Fibroblast of lung (primary cell): ENCODE measurements around the gene BRDT. TPM values are rescaled to one million over a fixed set of nuclear protein-coding genes. Genes with fewer than 3 reads are reported as not detected.

Experiments
- DNase-seq, 2 donors: peaks; one replicate each; pipeline versions ENCODE4 v3.0.0 to v3.0.0-alpha.2; 2010; ENCODE audit warnings: low read depth in 2 of 2
- H2AFZ ChIP-seq: 2 replicates; pipeline ENCODE4 v1.5.1; 2012; ENCODE audit warnings: low read length, control low read depth, inconsistent platforms
- H3K27ac ChIP-seq: 2 replicates; pipeline ENCODE4 v1.5.1; 2011; ENCODE audit warnings: low read length, control low read depth; ENCODE audit not compliant: insufficient read depth
- H3K27me3 ChIP-seq: 2 replicates; pipeline ENCODE4 v1.5.1; 2011; ENCODE audit warnings: mild to moderate bottlenecking, low read length; ENCODE audit not compliant: control insufficient read depth, insufficient read depth
- H3K36me3 ChIP-seq: 2 replicates; pipeline ENCODE4 v1.5.1; 2011; ENCODE audit warnings: low read length; ENCODE audit not compliant: control insufficient read depth, insufficient read depth
- H3K4me1 ChIP-seq: 2 replicates; pipeline ENCODE4 v1.5.1; 2011; ENCODE audit warnings: low read length; ENCODE audit not compliant: control insufficient read depth, insufficient read depth; ENCODE audit errors: extremely low read depth
- H3K4me2 ChIP-seq: 2 replicates; pipeline ENCODE4 v1.5.1; 2011; ENCODE audit warnings: low read length, control low read depth; ENCODE audit not compliant: insufficient read depth; ENCODE audit errors: extremely low read depth
- H3K4me3 ChIP-seq, 4 experiments: fragments of 200-600 bp in 1 of 4; sonication (generic) in 1 of 4; replicated peaks in 1 of 4; 2 replicates each; pipeline ENCODE4 v1.5.1; 2011 to 2016; ENCODE audit warnings: low read length in 4 of 4, low read depth in 3 of 4, mild to moderate bottlenecking in 3 of 4, control low read depth in 2 of 4, inconsistent platforms in 1 of 4, mixed read lengths in 1 of 4; ENCODE audit not compliant: insufficient read depth in 1 of 4; ENCODE audit errors: control extremely low read depth in 1 of 4
- H3K79me2 ChIP-seq: 2 replicates; pipeline ENCODE4 v1.5.1; 2012; ENCODE audit warnings: mild to moderate bottlenecking, low read length, inconsistent platforms; ENCODE audit not compliant: control insufficient read depth, insufficient read depth
- H3K9ac ChIP-seq: 2 replicates; pipeline ENCODE4 v1.5.1; 2011; ENCODE audit warnings: mild to moderate bottlenecking, low read length, control low read depth; ENCODE audit not compliant: insufficient read depth
- H3K9me3 ChIP-seq: 2 replicates; pipeline ENCODE4 v1.5.1; 2012; ENCODE audit warnings: low read depth, low read length; ENCODE audit not compliant: control insufficient read depth, insufficient read depth
- H4K20me1 ChIP-seq: 2 replicates; pipeline ENCODE4 v1.5.1; 2011; ENCODE audit warnings: low read length; ENCODE audit not compliant: control insufficient read depth, insufficient read depth; ENCODE audit errors: extremely low read depth
- CTCF ChIP-seq, 2 donors: IDR thresholded peaks in 1 of 2; conservative IDR thresholded peaks in 1 of 2; 1 replicate in 1 of 2; 2 replicates in 1 of 2; pipeline ENCODE4 v1.5.1; 2011 to 2012; ENCODE audit warnings: low read length in 2 of 2, control low read depth in 1 of 2, inconsistent platforms in 1 of 2, low read depth in 1 of 2, mild to moderate bottlenecking in 1 of 2
- EZH2 ChIP-seq: IDR thresholded peaks from 2 replicates; pipeline ENCODE4 v1.5.1; 2012; ENCODE audit warnings: low read length, control low read depth, mild to moderate bottlenecking; ENCODE audit errors: missing control alignments
- polyA plus RNA-seq, 2 donors: library from polyadenylated mRNA; depleted of rRNA in 1 of 2; stranded (reverse) in 1 of 2; unstranded in 1 of 2; fragments of >200 nt; gene quantifications; 2 replicates each; pipeline ENCODE4 v1.2.1, GENCODE V29; 2011 to 2012; ENCODE audit warnings: missing spikeins in 1 of 2
- total RNA-seq: library from RNA; depleted of rRNA; stranded (reverse); fragments of >200 nt; gene quantifications from 2 replicates; pipeline ENCODE4 v1.2.1, GENCODE V29; 2014

Gene BRDT
- total and polyA plus RNA-seq, 2 donors (not counting 1 experiment from before 2014, with no cell fraction given), result not detected

GRCh38 chr1:92040971-92041370 lies 91.8 kb downstream of the BRDT start:
- no peak overlapping the region for H3K27ac ChIP-seq
- H3K9me3 ChIP-seq, result no peaks in the 10 kb centered on the region
- no peak overlapping the region for H3K4me2 ChIP-seq
- no peaks in the 10 kb centered on the region for H3K36me3 ChIP-seq
- H4K20me1 ChIP-seq, result no peaks in the 10 kb centered on the region
- H3K4me3 ChIP-seq, result no peak overlapping the region
- TF ChIP-seq CTCF (conservative IDR thresholded peaks at IDR 0.05 in 1 of 2, IDR thresholded peaks at IDR 0.05 in 1 of 2; ENCODE audit: low read depth in 1 of 2, low read length in 2 of 2) (no peak), EZH2 (no peak)
- DNase-seq, result no peak
- H3K27me3 ChIP-seq, result no peaks in the 10 kb centered on the region
- no peak overlapping the region for H3K9ac ChIP-seq
- no peak overlapping the region for H2AFZ ChIP-seq
- no peaks in the 10 kb centered on the region for H3K79me2 ChIP-seq
- no peaks in the 10 kb centered on the region for H3K4me1 ChIP-seq

GRCh38 chr1:92043621-92044020 lies 94.4 kb downstream of the BRDT start:
- Histone ChIP-seq H3K9me3 (no peaks in the 10 kb centered on the region), H2AFZ (no peak overlapping the region), H3K27me3 (no peaks in the 10 kb centered on the region), H4K20me1 (no peaks in the 10 kb centered on the region), H3K4me1 (no peaks in the 10 kb centered on the region), H3K79me2 (no peaks in the 10 kb centered on the region), H3K4me2 (no peak overlapping the region), H3K27ac (no peak overlapping the region), H3K36me3 (no peaks in the 10 kb centered on the region), H3K9ac (no peak overlapping the region), H3K4me3 (no peak overlapping the region)
- TF ChIP-seq CTCF (conservative IDR thresholded peaks at IDR 0.05 in 1 of 2, IDR thresholded peaks at IDR 0.05 in 1 of 2; ENCODE audit: low read depth in 1 of 2, low read length in 2 of 2) (no peak), EZH2 (no peak)
- DNase-seq, result no peak

GRCh38 chr1:92045766-92046495 lies 96.7 kb downstream of the BRDT start:
- Histone ChIP-seq H3K4me3 (no peak overlapping the region), H3K27ac (no peak overlapping the region), H3K9ac (no peak overlapping the region), H3K79me2 (no peaks in the 10 kb centered on the region), H3K9me3 (no peaks in the 10 kb centered on the region), H2AFZ (no peak overlapping the region), H4K20me1 (no peaks in the 10 kb centered on the region), H3K27me3 (no peaks in the 10 kb centered on the region), H3K4me2 (no peak overlapping the region), H3K36me3 (no peaks in the 10 kb centered on the region), H3K4me1 (no peaks in the 10 kb centered on the region)
- no peak for TF ChIP-seq CTCF (conservative IDR thresholded peaks at IDR 0.05 in 1 of 2, IDR thresholded peaks at IDR 0.05 in 1 of 2; ENCODE audit: low read depth in 1 of 2, low read length in 2 of 2)
- no peak for DNase-seq
